Karpas-422 (cell line): ENCODE measurements around the gene DLEC1. TPM values are rescaled to one million over a fixed set of nuclear protein-coding genes. Genes with fewer than 3 reads are reported as not detected.

Experiments used
- DNase-seq: peaks from one replicate; pipeline ENCODE4 v3.0.0-alpha.2; 2015
- H2AFZ ChIP-seq: fragments of 200-600 bp; sonication (generic); 2 replicates; pipeline ENCODE4 v1.6.1; 2014; ENCODE audit warnings: antibody characterized with exemption, low read length, mixed read lengths
- H3K27ac ChIP-seq: fragments of 200-600 bp; sonication (generic); 2 replicates; pipeline ENCODE4 v1.5.1; 2014; ENCODE audit warnings: mild to moderate bottlenecking, low read length, moderate library complexity
- H3K27me3 ChIP-seq: fragments of 200-600 bp; sonication (generic); 2 replicates; pipeline ENCODE4 v1.6.1; 2014; ENCODE audit warnings: low read length, mixed read lengths
- H3K36me3 ChIP-seq: fragments of 200-600 bp; sonication (generic); 2 replicates; pipeline ENCODE4 v1.6.1; 2014; ENCODE audit warnings: low read length, mixed read lengths; ENCODE audit not compliant: insufficient read depth
- H3K4me1 ChIP-seq: fragments of 200-600 bp; sonication (generic); 2 replicates; pipeline ENCODE4 v1.6.1; 2014; ENCODE audit warnings: mild to moderate bottlenecking, low read length, mixed read lengths
- H3K4me2 ChIP-seq: fragments of 200-600 bp; sonication (generic); 2 replicates; pipeline ENCODE4 v1.6.1; 2014; ENCODE audit warnings: low read length, low read depth, mild to moderate bottlenecking; ENCODE audit not compliant: poor library complexity, severe bottlenecking
- H3K4me3 ChIP-seq: fragments of 200-600 bp; sonication (generic); 2 replicates; pipeline ENCODE4 v1.5.1; 2014; ENCODE audit warnings: mild to moderate bottlenecking, antibody characterized with exemption, low read length, mixed read lengths
- H3K79me2 ChIP-seq: fragments of 200-600 bp; sonication (generic); 2 replicates; pipeline ENCODE4 v1.6.1; 2014; ENCODE audit warnings: mild to moderate bottlenecking, low read length, mixed read lengths
- H3K9ac ChIP-seq: fragments of 200-600 bp; sonication (generic); 2 replicates; pipeline ENCODE4 v1.6.0; 2014; ENCODE audit warnings: low read length
- H3K9me2 ChIP-seq: fragments of 200-600 bp; sonication (generic), shearing (Covaris generic); replicated peaks from 2 replicates; pipeline ENCODE4 v1.6.0; 2014; ENCODE audit warnings: mild to moderate bottlenecking, low read length, moderate library complexity; ENCODE audit not compliant: insufficient read depth
- H3K9me3 ChIP-seq: fragments of 300-700, 200-600 bp; sonication (generic); 2 replicates; pipeline ENCODE4 v1.6.1; 2014; ENCODE audit warnings: low read length, mixed read lengths
- H4K20me1 ChIP-seq: fragments of 200-600 bp; sonication (generic); 2 replicates; pipeline ENCODE4 v1.6.1; 2014; ENCODE audit warnings: mild to moderate bottlenecking, antibody characterized with exemption, low read length, low read depth; ENCODE audit not compliant: insufficient read depth
- total RNA-seq: library from RNA; depleted of rRNA; stranded (reverse); fragments of >200 nt; shearing (Covaris generic); gene quantifications from 2 replicates; pipeline ENCODE4 v1.2.3, GENCODE V29; 2014; ENCODE audit warnings: low replicate concordance

DLEC1 gene
- total RNA-seq, 1 experiment from 2014 or later: not detected

DNA sequence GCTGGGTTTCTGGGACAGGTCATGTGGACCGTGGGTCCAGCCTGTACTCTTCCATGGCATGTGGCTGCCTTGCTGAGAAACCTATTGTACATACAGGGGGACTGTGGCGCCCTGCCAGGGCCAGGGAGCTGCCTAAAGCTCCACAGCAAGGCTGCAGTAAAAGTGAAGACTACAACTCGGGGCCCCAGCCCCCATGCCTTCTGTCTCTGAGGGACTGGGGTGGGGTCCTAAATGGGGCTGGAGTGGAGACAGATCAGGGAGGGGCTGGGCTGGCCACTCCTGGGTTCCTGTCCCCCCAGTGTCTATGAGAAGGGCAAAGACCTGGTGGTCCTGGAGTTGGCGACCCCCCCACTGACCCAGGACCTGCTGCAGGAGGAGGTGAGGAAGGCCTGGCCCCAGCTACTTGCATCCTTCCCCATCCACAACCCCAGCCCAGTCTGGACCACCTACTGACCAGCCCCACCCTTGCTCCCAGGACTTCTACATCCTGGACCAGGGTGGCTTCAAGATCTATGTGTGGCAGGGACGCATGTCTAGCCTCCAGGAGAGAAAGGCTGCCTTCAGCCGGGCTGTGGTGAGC, 41.1 kb upstream of the DLEC1 start:
- H3K36me3 ChIP-seq: peaks cover 13% of the 10 kb centered on the region
- H2AFZ ChIP-seq: no peak overlapping the region
- peak overlapping the region; percentile 71 for H3K9ac ChIP-seq
- no peaks in the 10 kb centered on the region for H3K9me3 ChIP-seq
- DNase-seq: no peak
- peaks cover 11% of the 10 kb centered on the region for H3K79me2 ChIP-seq
- H3K9me2 ChIP-seq: no peaks in the 10 kb centered on the region
- peak overlapping the region; percentile 61; the same call in 1 of the 2 replicates for H3K4me3 ChIP-seq
- peak overlapping the region; percentile 69 for H3K4me2 ChIP-seq
- H3K27me3 ChIP-seq: no peaks in the 10 kb centered on the region
- H4K20me1 ChIP-seq: no peaks in the 10 kb centered on the region
- H3K27ac ChIP-seq: 0 out of 2 replicates have a peak overlapping the region, but pooled peaks have one; percentile 59
- H3K4me1 ChIP-seq: peaks cover 36% of the 10 kb centered on the region

DNA sequence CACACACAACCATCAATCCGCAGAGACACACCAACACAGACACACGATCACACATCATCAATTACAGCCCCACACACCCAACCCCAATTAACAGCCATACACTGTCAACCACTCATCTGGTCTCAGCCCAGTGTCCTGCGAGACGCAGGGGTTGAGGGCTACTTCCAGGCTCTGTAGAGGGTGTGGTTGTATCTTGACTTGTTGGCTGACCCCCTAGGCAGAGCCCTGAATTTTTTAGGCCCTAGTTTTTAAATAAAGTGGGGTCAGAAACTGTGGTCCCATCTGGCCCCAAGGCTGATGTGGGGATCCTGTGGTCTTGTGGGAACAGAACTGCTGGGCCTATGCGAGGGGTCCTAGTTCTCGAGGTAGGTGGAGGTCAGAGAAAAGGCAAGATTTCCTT, 39.2 kb upstream of the DLEC1 start:
- peaks cover 10% of the 10 kb centered on the region for H3K79me2 ChIP-seq
- H3K9me2 ChIP-seq: no peaks in the 10 kb centered on the region
- no peak overlapping the region for H2AFZ ChIP-seq
- no peak overlapping the region for H3K27ac ChIP-seq
- no peak overlapping the region for H3K9ac ChIP-seq
- H3K9me3 ChIP-seq: no peaks in the 10 kb centered on the region
- H3K4me3 ChIP-seq: no peak overlapping the region
- H3K4me2 ChIP-seq: no peak overlapping the region
- no peaks in the 10 kb centered on the region for H4K20me1 ChIP-seq
- no peaks in the 10 kb centered on the region for H3K27me3 ChIP-seq
- peaks cover 26% of the 10 kb centered on the region for H3K4me1 ChIP-seq
- peaks cover 13% of the 10 kb centered on the region for H3K36me3 ChIP-seq
- DNase-seq: no peak

DNA sequence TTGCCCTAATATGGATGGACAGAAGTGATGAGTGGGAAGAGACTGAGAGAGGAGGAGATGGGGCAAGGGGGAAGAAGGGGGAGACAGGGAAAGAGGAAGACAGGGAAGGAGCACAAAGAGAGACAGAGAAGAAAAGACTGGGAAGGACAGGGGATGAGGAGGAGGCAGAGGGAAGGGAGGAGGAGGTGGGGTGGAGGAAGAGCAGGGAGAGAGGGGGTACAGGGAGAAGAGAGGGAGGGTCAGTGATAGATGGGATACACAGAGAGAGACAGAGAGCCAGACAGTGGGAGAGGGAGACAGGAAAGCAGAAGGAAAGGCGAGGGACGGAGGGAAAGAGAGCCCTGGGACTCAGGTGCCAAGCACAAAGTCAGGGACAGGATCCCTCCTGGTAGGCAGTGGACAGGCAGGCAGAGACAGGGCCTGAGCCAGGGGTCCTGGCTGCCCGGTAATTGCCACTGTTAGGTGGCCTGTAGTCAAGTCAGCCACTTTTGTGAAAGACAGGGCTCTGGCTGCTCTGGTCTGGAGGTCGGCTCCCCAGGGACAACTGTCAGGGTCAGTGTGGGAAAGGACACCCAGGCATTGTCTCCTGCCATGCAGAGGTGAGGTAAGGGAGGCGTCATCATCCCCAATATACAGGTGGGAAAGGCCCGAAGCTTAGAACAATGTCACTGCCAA, 38.6 kb upstream of the DLEC1 start:
- Histone ChIP-seq H3K79me2 (peaks cover 5% of the 10 kb centered on the region), H3K9me2 (no peaks in the 10 kb centered on the region), H3K4me3 (no peak overlapping the region), H3K27me3 (no peaks in the 10 kb centered on the region), H3K27ac (no peak overlapping the region), H2AFZ (no peak overlapping the region), H3K4me1 (peaks cover 21% of the 10 kb centered on the region), H4K20me1 (no peaks in the 10 kb centered on the region), H3K4me2 (no peak overlapping the region), H3K36me3 (peaks cover 13% of the 10 kb centered on the region), H3K9ac (no peak overlapping the region), H3K9me3 (no peaks in the 10 kb centered on the region)
- DNase-seq: no peak

DNA sequence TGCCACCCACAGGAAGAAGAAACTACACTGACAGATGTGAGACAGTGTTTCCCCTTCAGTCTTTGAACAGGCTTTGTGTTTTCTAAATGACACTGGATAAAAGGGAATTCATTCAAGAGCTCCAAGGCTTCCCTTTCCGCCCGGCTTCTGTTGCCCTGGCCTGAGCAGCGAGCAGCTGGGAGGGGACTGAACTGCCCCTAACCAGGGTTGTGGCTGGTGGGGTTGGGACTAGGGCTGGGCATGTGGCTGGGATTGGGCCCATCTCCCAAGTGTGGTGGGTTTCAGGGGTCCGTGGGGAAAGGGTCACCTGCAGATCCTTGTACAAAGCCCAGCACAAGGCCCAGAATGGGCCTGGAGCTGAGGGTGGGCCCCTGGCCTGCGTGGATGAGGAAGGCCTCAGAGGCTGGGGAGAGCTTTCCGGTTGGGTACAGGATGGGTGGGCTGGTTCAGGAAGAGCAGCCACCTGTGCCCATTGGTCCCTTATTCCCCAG, 38.0 kb upstream of the DLEC1 start:
- Histone ChIP-seq H3K36me3 (peaks cover 13% of the 10 kb centered on the region), H3K27me3 (no peaks in the 10 kb centered on the region), H3K4me3 (no peak overlapping the region), H3K4me1 (peaks cover 17% of the 10 kb centered on the region), H3K27ac (no peak overlapping the region), H4K20me1 (no peaks in the 10 kb centered on the region), H3K9me2 (no peaks in the 10 kb centered on the region), H2AFZ (no peak overlapping the region), H3K79me2 (no peaks in the 10 kb centered on the region), H3K9me3 (no peaks in the 10 kb centered on the region), H3K9ac (no peak overlapping the region), H3K4me2 (no peak overlapping the region)
- no peak for DNase-seq

DNA sequence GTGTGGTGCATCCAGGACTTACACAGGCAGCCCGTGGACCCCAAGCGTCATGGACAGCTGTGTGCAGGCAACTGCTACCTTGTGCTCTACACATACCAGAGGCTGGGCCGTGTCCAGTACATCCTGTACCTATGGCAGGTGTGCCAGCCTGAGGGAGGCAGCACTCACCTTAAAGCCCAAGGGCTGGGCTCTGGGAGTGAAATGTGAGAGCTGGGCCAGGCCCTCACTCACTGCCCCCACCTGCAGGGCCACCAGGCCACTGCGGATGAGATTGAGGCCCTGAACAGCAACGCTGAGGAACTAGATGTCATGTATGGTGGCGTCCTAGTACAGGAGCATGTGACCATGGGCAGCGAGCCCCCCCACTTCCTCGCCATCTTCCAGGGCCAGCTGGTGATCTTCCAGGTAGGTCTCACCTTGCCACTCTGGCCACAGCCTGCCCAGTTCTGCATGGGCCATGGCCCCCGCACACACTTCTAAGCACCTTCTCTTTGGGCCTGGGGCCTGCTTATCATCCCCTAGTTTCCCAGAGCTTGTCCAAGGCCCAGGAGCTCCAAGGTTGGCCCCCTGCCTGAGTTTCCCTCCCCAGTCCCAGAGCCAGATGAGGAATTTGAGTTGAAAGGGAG, 37.4 kb upstream of the DLEC1 start:
- Histone ChIP-seq H4K20me1 (no peaks in the 10 kb centered on the region), H3K27me3 (no peaks in the 10 kb centered on the region), H3K27ac (no peak overlapping the region), H2AFZ (no peak overlapping the region), H3K79me2 (no peaks in the 10 kb centered on the region), H3K4me1 (peaks cover 16% of the 10 kb centered on the region), H3K9me3 (no peaks in the 10 kb centered on the region), H3K9ac (no peak overlapping the region), H3K9me2 (no peaks in the 10 kb centered on the region), H3K4me2 (no peak overlapping the region), H3K4me3 (no peak overlapping the region), H3K36me3 (peaks cover 7% of the 10 kb centered on the region; the same call in 1 of the 2 replicates)
- no peak for DNase-seq

DNA sequence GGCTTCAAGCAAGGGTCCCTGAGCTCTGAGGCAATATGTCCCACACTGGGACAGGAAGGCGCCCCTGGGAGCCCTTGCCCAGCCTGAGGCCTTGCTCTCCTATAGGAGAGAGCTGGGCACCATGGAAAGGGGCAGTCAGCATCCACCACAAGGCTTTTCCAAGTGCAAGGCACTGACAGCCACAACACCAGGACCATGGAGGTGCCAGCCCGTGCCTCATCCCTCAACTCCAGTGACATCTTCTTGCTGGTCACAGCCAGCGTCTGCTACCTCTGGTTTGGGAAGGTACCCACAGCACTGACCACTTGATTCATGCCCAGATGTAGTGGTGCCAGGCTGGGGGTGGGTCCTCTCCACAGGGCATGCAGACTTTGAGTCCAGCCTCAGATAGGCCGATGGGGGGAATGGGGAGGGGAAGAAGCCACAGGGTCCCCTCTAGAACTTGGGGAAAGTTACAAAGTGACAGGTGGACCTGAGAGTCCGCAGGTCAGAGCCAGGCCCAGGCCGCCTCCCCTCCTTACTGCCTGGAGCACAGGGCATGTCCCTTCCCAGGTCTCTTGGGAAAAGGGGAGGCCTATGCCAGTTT, 36.6 kb upstream of the DLEC1 start:
- no peaks in the 10 kb centered on the region for H3K9me2 ChIP-seq
- H3K79me2 ChIP-seq: no peaks in the 10 kb centered on the region
- peaks cover 14% of the 10 kb centered on the region for H3K4me1 ChIP-seq
- no peaks in the 10 kb centered on the region for H4K20me1 ChIP-seq
- no peak overlapping the region for H3K9ac ChIP-seq
- no peak overlapping the region for H3K27ac ChIP-seq
- H3K27me3 ChIP-seq: no peaks in the 10 kb centered on the region
- H3K9me3 ChIP-seq: no peaks in the 10 kb centered on the region
- H3K36me3 ChIP-seq: peaks cover 6% of the 10 kb centered on the region; the same call in 1 of the 2 replicates
- no peak overlapping the region for H2AFZ ChIP-seq
- H3K4me2 ChIP-seq: no peak overlapping the region
- DNase-seq: no peak
- no peak overlapping the region for H3K4me3 ChIP-seq

DNA sequence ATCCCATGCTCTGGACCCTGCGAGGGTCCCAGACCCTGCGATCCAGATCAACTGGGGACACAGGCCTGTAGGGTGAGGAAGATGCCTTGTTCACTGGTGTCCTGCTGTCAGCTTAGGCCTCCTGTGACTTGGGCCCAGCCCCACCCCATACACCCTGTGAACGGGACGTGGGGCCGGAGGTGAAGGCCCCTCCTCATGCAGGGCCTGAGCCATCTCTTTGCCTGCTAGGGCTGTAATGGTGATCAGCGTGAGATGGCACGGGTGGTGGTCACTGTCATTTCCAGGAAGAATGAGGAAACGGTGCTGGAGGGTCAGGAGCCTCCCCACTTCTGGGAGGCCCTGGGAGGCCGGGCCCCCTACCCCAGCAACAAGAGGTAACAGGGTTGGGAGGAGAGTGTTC, 36.1 kb upstream of the DLEC1 start:
- H3K4me1 ChIP-seq: peaks cover 12% of the 10 kb centered on the region
- peaks cover 6% of the 10 kb centered on the region; the same call in 1 of the 2 replicates for H3K36me3 ChIP-seq
- H3K27ac ChIP-seq: no peak overlapping the region
- H4K20me1 ChIP-seq: no peaks in the 10 kb centered on the region
- DNase-seq: no peak
- H3K9me3 ChIP-seq: no peaks in the 10 kb centered on the region
- H3K9ac ChIP-seq: no peak overlapping the region
- no peaks in the 10 kb centered on the region for H3K9me2 ChIP-seq
- no peaks in the 10 kb centered on the region for H3K79me2 ChIP-seq
- H3K27me3 ChIP-seq: no peaks in the 10 kb centered on the region
- no peak overlapping the region for H3K4me2 ChIP-seq
- no peak overlapping the region for H3K4me3 ChIP-seq
- H2AFZ ChIP-seq: no peak overlapping the region

- DNase-seq: peak; percentile 72
- H3K4me1 ChIP-seq: peaks cover 8% of the 10 kb centered on the region
Observed at GRCh38 chr3:38003371-38003816, 35.6 kb upstream of the DLEC1 start.

More at GRCh38 chr3:38003371-38003816, 35.6 kb upstream of the DLEC1 start:
- Histone ChIP-seq H3K9me2 (no peaks in the 10 kb centered on the region), H2AFZ (no peak overlapping the region), H3K4me3 (no peak overlapping the region), H3K27ac (no peak overlapping the region), H3K79me2 (no peaks in the 10 kb centered on the region), H4K20me1 (no peaks in the 10 kb centered on the region), H3K27me3 (no peaks in the 10 kb centered on the region), H3K36me3 (peaks cover 6% of the 10 kb centered on the region; the same call in 1 of the 2 replicates), H3K9ac (no peak overlapping the region), H3K4me2 (no peak overlapping the region), H3K9me3 (no peaks in the 10 kb centered on the region)
